HCT116 (cell line): ENCODE results near the gene CWC27. TPM values are rescaled to one million over a fixed set of nuclear protein-coding genes. Genes with fewer than 3 reads are reported as not detected.

Experiments
- ATAC-seq: fragments of 200-7000 bp; cut with Tn5 transposase; 2 replicates; pipeline ENCODE4 v1.9.1; 2020; ENCODE audit warnings: mild to moderate bottlenecking, moderate library complexity
- BruUV-seq: library from RNA; stranded (reverse); fragments of 400-500 nt; replicated peaks from 2 replicates; lab custom pipeline; 2021; lab: Mats Ljungman, UMichigan
- CTCF ChIA-PET: fragments of 300-600 bp; sonication (Branson Sonifier 250); formaldehyde crosslinking; loops from one replicate; lab custom pipeline; 2021; ENCODE audit warnings: antibody characterized with exemption; lab: Charles Lee
- POLR2A ChIA-PET: fragments of 300-600, 350-600 bp; sonication (Branson Sonifier 250); formaldehyde crosslinking; loops from one replicate; lab custom pipeline; 2021; ENCODE audit warnings: antibody characterized with exemption; lab: Charles Lee
- RAD21 ChIA-PET, 2 experiments: fragments of 300-600 bp; sonication (Branson Sonifier 250); formaldehyde crosslinking; loops; one replicate each; lab custom pipeline; 2023; ENCODE audit warnings: low total read pairs in 2 of 2; ENCODE audit not compliant: uncharacterized antibody in 2 of 2, unreplicated experiment in 2 of 2, low non-redundant PET in 1 of 2; lab: Charles Lee
- DNase-seq: peaks from one replicate; pipeline ENCODE4 v3.0.0-alpha.2; 2010; ENCODE audit warnings: low read depth, low spot score
- H2AFZ ChIP-seq: fragments of 200-600 bp; shearing (Covaris generic), sonication (generic); 2 replicates; pipeline ENCODE4 v1.6.1; 2017; ENCODE audit warnings: low read depth, mixed run types, mixed read lengths, antibody characterized with exemption, low read length; ENCODE audit not compliant: poor library complexity, severe bottlenecking
- H3K27ac ChIP-seq: 2 replicates; pipeline ENCODE4 v1.5.1; 2012; ENCODE audit warnings: low read depth, low read length
- H3K27me3 ChIP-seq: fragments of 200-600 bp; sonication (generic); 2 replicates; pipeline ENCODE4 v1.6.1; 2016; ENCODE audit warnings: mixed run types, low read length, mixed read lengths; ENCODE audit not compliant: insufficient read depth
- H3K36me3 ChIP-seq, 2 experiments: fragments of 200-500 bp in 1 of 2; fragments of 200-600 bp in 1 of 2; sonication (Bioruptor generic) in 1 of 2; sonication (generic) in 1 of 2; 2 replicates each; pipeline versions ENCODE4 v1.5.1 to v1.6.1; 2014 to 2016; ENCODE audit warnings: low read length in 2 of 2, inconsistent platforms in 1 of 2, mixed read lengths in 1 of 2, mixed run types in 1 of 2; ENCODE audit not compliant: insufficient read depth in 2 of 2, control insufficient read depth in 1 of 2
- H3K4me1 ChIP-seq, 2 experiments: fragments of 200-600 bp in 1 of 2; sonication (generic) in 1 of 2; 2 replicates each; pipeline versions ENCODE4 v1.5.1 to v1.6.1; 2012 to 2017; ENCODE audit warnings: low read length in 2 of 2, inconsistent platforms in 1 of 2, mild to moderate bottlenecking in 1 of 2, mixed read lengths in 1 of 2, mixed run types in 1 of 2, moderate library complexity in 1 of 2; ENCODE audit not compliant: insufficient read depth in 2 of 2, control insufficient read depth in 1 of 2
- H3K4me2 ChIP-seq: fragments of 200-600 bp; sonication (generic); 2 replicates; pipeline ENCODE4 v1.6.1; 2017; ENCODE audit warnings: mixed run types, low read length, mixed read lengths
- H3K4me3 ChIP-seq, 2 experiments: fragments of 200-600 bp in 1 of 2; sonication (generic) in 1 of 2; replicated peaks in 1 of 2; 2 replicates each; pipeline ENCODE4 v1.5.1; 2011 to 2016; ENCODE audit warnings: low read length in 2 of 2, control low read depth in 1 of 2, low read depth in 1 of 2, mild to moderate bottlenecking in 1 of 2, mixed read lengths in 1 of 2, mixed run types in 1 of 2
- H3K79me2 ChIP-seq: fragments of 200-600 bp; sonication (generic); 2 replicates; pipeline ENCODE4 v1.6.1; 2017; ENCODE audit warnings: mild to moderate bottlenecking, mixed run types, low read length, moderate library complexity, mixed read lengths; ENCODE audit not compliant: insufficient read depth
- H3K9ac ChIP-seq: fragments of 200-600 bp; sonication (generic); 2 replicates; pipeline ENCODE4 v1.6.1; 2016; ENCODE audit warnings: low read length, mixed read lengths
- H3K9me2 ChIP-seq: fragments of 200-600 bp; sonication (generic), shearing (Covaris generic); 2 replicates; pipeline ENCODE4 v1.6.1; 2017; ENCODE audit warnings: mixed run types, mild to moderate bottlenecking, moderate library complexity; ENCODE audit not compliant: insufficient read depth
- H3K9me3 ChIP-seq, 2 experiments: fragments of 200-500 bp in 1 of 2; fragments of 200-600 bp in 1 of 2; sonication (Bioruptor generic) in 1 of 2; sonication (generic) in 1 of 2; 2 replicates each; pipeline ENCODE4 v1.6.1; 2014 to 2017; ENCODE audit warnings: low read length in 2 of 2, mixed read lengths in 2 of 2, inconsistent platforms in 1 of 2, low read depth in 1 of 2, mild to moderate bottlenecking in 1 of 2, mixed run types in 1 of 2, moderate library complexity in 1 of 2; ENCODE audit not compliant: control insufficient read depth in 1 of 2, insufficient read depth in 1 of 2
- H4K20me1 ChIP-seq: fragments of 200-600 bp; sonication (generic), shearing (Covaris generic); 2 replicates; pipeline ENCODE4 v1.6.1; 2017; ENCODE audit warnings: mixed run types, mild to moderate bottlenecking, moderate library complexity; ENCODE audit not compliant: insufficient read depth
- CBX3 ChIP-seq: IDR thresholded peaks from 2 replicates; pipeline ENCODE4 v1.6.1; 2012; ENCODE audit warnings: low read depth
- EZH2phosphoT487 ChIP-seq: fragments of 200-600 bp; IDR thresholded peaks from 2 replicates; pipeline ENCODE4 v1.6.1; 2018; ENCODE audit warnings: antibody characterized with exemption, borderline replicate concordance
- JUND ChIP-seq: IDR thresholded peaks from 2 replicates; pipeline ENCODE4 v1.6.1; 2012
- MAX ChIP-seq: IDR thresholded peaks from 2 replicates; pipeline ENCODE4 v1.6.1; 2012
- POLR2AphosphoS5 ChIP-seq: IDR thresholded peaks from 2 replicates; pipeline ENCODE4 v1.6.1; 2011; ENCODE audit warnings: mild to moderate bottlenecking, low read depth, low read length, moderate library complexity
- SIN3A ChIP-seq: IDR thresholded peaks from 2 replicates; pipeline ENCODE4 v1.6.1; 2012; ENCODE audit warnings: low read depth
- SP1 ChIP-seq: IDR thresholded peaks from 2 replicates; pipeline ENCODE4 v1.6.1; 2012; ENCODE audit warnings: low read depth
- SRF ChIP-seq: IDR thresholded peaks from 2 replicates; pipeline ENCODE4 v1.6.1; 2012; ENCODE audit warnings: low read depth
- TCF7L2 ChIP-seq: IDR thresholded peaks from 2 replicates; pipeline ENCODE4 v1.7.0; 2011; ENCODE audit warnings: borderline replicate concordance, inconsistent platforms; ENCODE audit not compliant: insufficient read depth, insufficient read length; ENCODE audit errors: extremely low read depth
- YY1 ChIP-seq: IDR thresholded peaks from 2 replicates; pipeline ENCODE4 v1.6.1; 2011; ENCODE audit warnings: low read length, low read depth, moderate library complexity, mild to moderate bottlenecking; ENCODE audit not compliant: insufficient replicate concordance; ENCODE audit errors: extremely low read depth
- ZFX ChIP-seq: fragments of 450-650 bp; IDR thresholded peaks from 2 replicates; pipeline ENCODE4 v1.6.1; 2017
- intact Hi-C: fragments of 100-400 bp; cut with micrococcal nuclease; formaldehyde crosslinking; loops from 2 replicates; pipeline ENCODE4 v1.10.0; 2022
- total RNA-seq: library from RNA; stranded (reverse); gene quantifications from one replicate; pipeline ENCODE4 v1.2.1, GENCODE V29; 2021; ENCODE audit not compliant: unreplicated experiment
- TF ChIP-seq, protein P1 (sequence below), 3 experiments: fragments of 200-600 bp in 1 of 3; sonication (generic) in 1 of 3; IDR thresholded peaks in 2 of 3; conservative IDR thresholded peaks in 1 of 3; 2 replicates each; pipeline ENCODE4 v1.5.1; 2012 to 2017; ENCODE audit warnings: low read depth in 2 of 3, low read length in 2 of 3, antibody characterized with exemption in 1 of 3, borderline replicate concordance in 1 of 3, control low read depth in 1 of 3, mild to moderate bottlenecking in 1 of 3, mixed read lengths in 1 of 3, mixed run types in 1 of 3, moderate library complexity in 1 of 3; ENCODE audit not compliant: insufficient read depth in 1 of 3

CWC27 gene
- total RNA-seq, 1 experiment from 2014 or later = 29.1 TPM

DNA sequence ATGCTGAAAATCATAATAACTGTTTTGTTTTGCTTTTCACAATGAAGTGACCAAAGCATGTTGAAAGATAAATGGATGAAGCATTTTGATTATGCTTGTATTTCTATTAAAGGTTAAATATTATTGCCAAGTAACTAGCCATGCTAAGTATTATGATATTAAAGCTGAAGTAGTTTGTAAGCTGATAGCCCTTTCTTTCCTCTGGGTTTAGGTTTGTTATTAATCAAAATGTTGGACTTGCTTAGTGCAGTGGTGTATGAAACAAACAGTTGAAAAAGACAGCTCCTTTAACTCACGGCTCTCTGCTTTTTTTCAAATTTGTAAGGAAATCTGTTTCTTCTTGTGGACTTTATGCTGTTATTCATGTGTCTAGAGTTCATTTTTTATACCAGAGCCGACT lies 246.0 kb downstream of the CWC27 start:
- Histone ChIP-seq H3K27me3 (no peaks in the 10 kb centered on the region), H3K9me3 (no peaks in the 10 kb centered on the region), H3K36me3 (no peaks in the 10 kb centered on the region), H2AFZ (no peak overlapping the region), H3K27ac (no peak overlapping the region), H3K4me3 (no peak overlapping the region), H3K9ac (no peak overlapping the region), H3K4me1 (no peaks in the 10 kb centered on the region), H3K9me2 (no peaks in the 10 kb centered on the region), H3K79me2 (no peaks in the 10 kb centered on the region), H4K20me1 (no peaks in the 10 kb centered on the region), H3K4me2 (no peak overlapping the region)
- RAD21 ChIA-PET = no interaction called here
- POLR2A ChIA-PET = no interaction called here
- TF ChIP-seq EZH2phosphoT487 (no peak), SP1 (no peak), SIN3A (no peak), TCF7L2 (no peak), MAX (no peak), JUND (no peak), POLR2AphosphoS5 (no peak), SRF (no peak), ZFX (no peak), YY1 (no peak), CBX3 (no peak)
- TF ChIP-seq, protein P1, sequence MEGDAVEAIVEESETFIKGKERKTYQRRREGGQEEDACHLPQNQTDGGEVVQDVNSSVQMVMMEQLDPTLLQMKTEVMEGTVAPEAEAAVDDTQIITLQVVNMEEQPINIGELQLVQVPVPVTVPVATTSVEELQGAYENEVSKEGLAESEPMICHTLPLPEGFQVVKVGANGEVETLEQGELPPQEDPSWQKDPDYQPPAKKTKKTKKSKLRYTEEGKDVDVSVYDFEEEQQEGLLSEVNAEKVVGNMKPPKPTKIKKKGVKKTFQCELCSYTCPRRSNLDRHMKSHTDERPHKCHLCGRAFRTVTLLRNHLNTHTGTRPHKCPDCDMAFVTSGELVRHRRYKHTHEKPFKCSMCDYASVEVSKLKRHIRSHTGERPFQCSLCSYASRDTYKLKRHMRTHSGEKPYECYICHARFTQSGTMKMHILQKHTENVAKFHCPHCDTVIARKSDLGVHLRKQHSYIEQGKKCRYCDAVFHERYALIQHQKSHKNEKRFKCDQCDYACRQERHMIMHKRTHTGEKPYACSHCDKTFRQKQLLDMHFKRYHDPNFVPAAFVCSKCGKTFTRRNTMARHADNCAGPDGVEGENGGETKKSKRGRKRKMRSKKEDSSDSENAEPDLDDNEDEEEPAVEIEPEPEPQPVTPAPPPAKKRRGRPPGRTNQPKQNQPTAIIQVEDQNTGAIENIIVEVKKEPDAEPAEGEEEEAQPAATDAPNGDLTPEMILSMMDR (IDR thresholded peaks at IDR 0.05 in 2 of 3, conservative IDR thresholded peaks at IDR 0.05 in 1 of 3; ENCODE audit: borderline replicate concordance in 1 of 3, insufficient read depth in 1 of 3, low read depth in 2 of 3, low read length in 2 of 3) = no peak
- DNase-seq = no peak
- no TSS peak for BruUV-seq
- intact Hi-C loops = no loop called here
- CTCF ChIA-PET = no interaction called here
- no peak for ATAC-seq
